Trophoblast cell (in vitro differentiated cells and primary cell): ENCODE measurements around the gene APOL2.
"Not testable (repeated sequence)": the region's sequence is repeated elsewhere in the genome, so short reads cannot be mapped to it uniquely, and the experiment has no call there.

Experiments
- DNase-seq, 2 donors: peaks; one replicate each; pipeline ENCODE4 v3.0.0-alpha.2; 2016
- H2AFZ ChIP-seq: 2 replicates; pipeline ENCODE4 v1.6.1; 2013; ENCODE audit warnings: low read length, moderate library complexity, mild to moderate bottlenecking; ENCODE audit not compliant: insufficient read depth, poor library complexity
- H2AK5ac ChIP-seq: 2 replicates; pipeline ENCODE4 v1.6.1; 2013; ENCODE audit warnings: mild to moderate bottlenecking, low read length
- H2BK120ac ChIP-seq: 2 replicates; pipeline ENCODE4 v1.6.1; 2013; ENCODE audit warnings: low read length, mild to moderate bottlenecking, moderate library complexity; ENCODE audit not compliant: insufficient read depth, poor library complexity
- H2BK12ac ChIP-seq: 2 replicates; pipeline ENCODE4 v1.6.1; 2013; ENCODE audit warnings: mild to moderate bottlenecking, low read length, moderate library complexity
- H2BK5ac ChIP-seq: 2 replicates; pipeline ENCODE4 v1.6.1; 2013; ENCODE audit warnings: low read length, low read depth, moderate library complexity, mild to moderate bottlenecking; ENCODE audit not compliant: poor library complexity
- H3K14ac ChIP-seq: 2 replicates; pipeline ENCODE4 v1.6.1; 2013; ENCODE audit warnings: mild to moderate bottlenecking, low read length
- H3K18ac ChIP-seq: 2 replicates; pipeline ENCODE4 v1.6.1; 2013; ENCODE audit warnings: mild to moderate bottlenecking, low read length
- H3K23ac ChIP-seq: 2 replicates; pipeline ENCODE4 v1.6.1; 2013; ENCODE audit warnings: low read length
- H3K27ac ChIP-seq: 2 replicates; pipeline ENCODE4 v1.5.1; 2013; ENCODE audit warnings: low read depth, mild to moderate bottlenecking, inconsistent platforms, low read length, moderate library complexity
- H3K27me3 ChIP-seq: 2 replicates; pipeline ENCODE4 v1.6.1; 2013; ENCODE audit warnings: inconsistent platforms, mild to moderate bottlenecking, low read length, moderate library complexity; ENCODE audit not compliant: insufficient read depth
- H3K36me3 ChIP-seq, 2 experiments: 1 replicate in 1 of 2; 2 replicates in 1 of 2; pipeline ENCODE4 v1.6.1; 2013; ENCODE audit warnings: low read length in 2 of 2, mild to moderate bottlenecking in 2 of 2, moderate library complexity in 1 of 2; ENCODE audit not compliant: insufficient read depth in 2 of 2, control insufficient read depth in 1 of 2
- H3K4ac ChIP-seq: 2 replicates; pipeline ENCODE4 v1.6.1; 2013; ENCODE audit warnings: low read depth, mild to moderate bottlenecking, low read length, moderate library complexity
- H3K4me1 ChIP-seq, 2 experiments: 1 replicate in 1 of 2; 2 replicates in 1 of 2; pipeline ENCODE4 v1.6.1; 2013; ENCODE audit warnings: low read length in 2 of 2, mild to moderate bottlenecking in 2 of 2, moderate library complexity in 1 of 2; ENCODE audit not compliant: insufficient read depth in 2 of 2, control insufficient read depth in 1 of 2
- H3K4me2 ChIP-seq: 2 replicates; pipeline ENCODE4 v1.6.1; 2013; ENCODE audit warnings: inconsistent platforms, mild to moderate bottlenecking, low read length, moderate library complexity
- H3K4me3 ChIP-seq: 2 replicates; pipeline ENCODE4 v1.5.1; 2013; ENCODE audit warnings: mild to moderate bottlenecking, low read depth, low read length, inconsistent platforms
- H3K79me1 ChIP-seq: one replicate; pipeline ENCODE4 v1.6.1; 2013; ENCODE audit warnings: low read length
- H3K79me2 ChIP-seq: 2 replicates; pipeline ENCODE4 v1.6.1; 2013; ENCODE audit warnings: low read length, mild to moderate bottlenecking; ENCODE audit not compliant: control insufficient read depth, insufficient read depth, poor library complexity
- H3K9ac ChIP-seq: 2 replicates; pipeline ENCODE4 v1.6.1; 2013; ENCODE audit warnings: mild to moderate bottlenecking, low read length
- H3K9me3 ChIP-seq: 2 replicates; pipeline ENCODE4 v1.6.1; 2013; ENCODE audit warnings: low read depth, mild to moderate bottlenecking, control low read depth, inconsistent platforms, low read length; ENCODE audit not compliant: insufficient read depth
- H4K12ac ChIP-seq: 2 replicates; pipeline ENCODE4 v1.6.1; 2013; ENCODE audit warnings: low read depth, mild to moderate bottlenecking, low read length, moderate library complexity
- H4K8ac ChIP-seq: 2 replicates; pipeline ENCODE4 v1.6.1; 2013; ENCODE audit warnings: low read depth, mild to moderate bottlenecking, low read length, moderate library complexity
- H4K91ac ChIP-seq: one replicate; pipeline ENCODE4 v1.6.1; 2013; ENCODE audit warnings: low read depth, mild to moderate bottlenecking, low read length, moderate library complexity
- WGBS: extraction: QIAGEN DNeasy Blood & Tissue Kit; methylation state at CpG from one replicate; pipeline ENCODE4 v1.1.7; 2013; ENCODE audit warnings: missing lambda C conversion rate; ENCODE audit not compliant: insufficient read length, insufficient coverage; ENCODE audit errors: extremely low coverage; 5-methylcytosine and 5-hydroxymethylcytosine counted together

APOL2 gene

DNA sequence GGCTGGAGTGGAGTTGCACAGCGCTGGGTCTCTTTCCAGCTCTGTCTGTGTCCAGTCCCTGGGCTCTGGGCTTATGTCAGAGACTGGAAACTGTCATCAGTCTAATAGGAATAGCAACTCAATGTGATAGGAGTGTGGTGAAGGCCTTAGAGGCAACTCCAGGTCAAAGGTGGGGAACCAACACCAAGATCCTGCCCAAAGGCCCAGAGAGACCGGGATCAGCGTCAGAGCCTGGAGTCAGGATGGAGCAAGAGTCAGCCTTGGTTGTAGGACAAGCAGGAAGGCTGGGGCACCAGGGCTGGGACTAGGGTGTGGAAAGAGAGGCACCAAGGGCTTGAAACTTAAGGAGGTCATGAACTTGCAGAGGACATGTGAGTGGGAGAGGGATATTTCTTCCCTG lies 23.0 kb upstream of the APOL2 start:
- not testable (repeated sequence) for H3K27ac ChIP-seq, H3K79me2 ChIP-seq, H3K9me3 ChIP-seq, H3K23ac ChIP-seq, H3K36me3 ChIP-seq, H3K4me2 ChIP-seq, H3K14ac ChIP-seq, H4K8ac ChIP-seq, H4K12ac ChIP-seq, DNase-seq, H2AFZ ChIP-seq, H3K79me1 ChIP-seq, H2BK12ac ChIP-seq, H3K27me3 ChIP-seq, H2BK5ac ChIP-seq, H3K9ac ChIP-seq, H3K4me3 ChIP-seq, H2AK5ac ChIP-seq, H4K91ac ChIP-seq, H3K4me1 ChIP-seq, H3K18ac ChIP-seq, H3K4ac ChIP-seq, H2BK120ac ChIP-seq
- no CpG with 5 or more reads among the region's 3 CpGs for WGBS

- H3K4me1 ChIP-seq, H4K12ac ChIP-seq, H2AK5ac ChIP-seq, H3K9ac ChIP-seq, H4K8ac ChIP-seq, H2BK5ac ChIP-seq, H3K79me2 ChIP-seq, H3K14ac ChIP-seq, H2BK120ac ChIP-seq, H3K36me3 ChIP-seq, H3K18ac ChIP-seq, H3K27ac ChIP-seq, H2BK12ac ChIP-seq, H3K9me3 ChIP-seq, H2AFZ ChIP-seq, H4K91ac ChIP-seq, H3K4me2 ChIP-seq, H3K23ac ChIP-seq, DNase-seq, H3K79me1 ChIP-seq, H3K4me3 ChIP-seq, H3K4ac ChIP-seq, H3K27me3 ChIP-seq: not testable (repeated sequence)
- no CpG with 5 or more reads among the region's 6 CpGs for WGBS
Measured at GRCh38 chr22:36261675-36262074, 22.3 kb upstream of the APOL2 start.

DNA sequence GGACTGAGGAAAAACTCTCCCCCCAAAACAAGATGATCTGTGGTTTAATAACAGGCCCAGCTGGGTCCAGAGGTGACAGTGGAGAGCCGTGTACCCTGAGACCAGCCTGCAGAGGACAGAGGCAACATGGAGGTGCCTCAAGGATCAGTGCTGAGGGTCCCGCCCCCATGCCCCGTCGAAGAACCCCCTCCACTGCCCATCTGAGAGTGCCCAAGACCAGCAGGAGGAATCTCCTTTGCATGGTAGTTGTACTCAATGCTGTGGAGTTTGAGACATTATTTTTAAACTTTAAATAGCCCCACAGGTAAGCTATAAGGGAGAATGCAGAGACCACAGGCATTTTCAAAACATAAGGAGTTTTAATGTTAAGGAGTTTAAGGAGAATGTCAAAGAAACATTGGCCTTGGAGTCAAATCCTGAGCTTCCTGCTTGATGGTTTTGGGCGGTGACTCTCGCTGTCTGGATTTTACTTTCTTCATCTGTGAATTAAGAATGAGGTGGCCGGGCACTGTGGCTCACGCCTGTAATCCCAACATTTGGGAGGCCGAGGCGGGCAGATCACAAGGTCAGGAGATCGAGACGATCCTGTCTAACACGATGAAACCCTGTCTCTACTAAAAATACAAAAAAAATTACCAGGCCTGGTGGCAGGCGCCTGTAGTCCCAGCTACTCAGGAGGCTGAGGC lies 20.4 kb upstream of the APOL2 start:
- DNase-seq, result no peak
- Histone ChIP-seq H3K36me3 (no peaks in the 10 kb centered on the region), H2BK12ac (no peak overlapping the region), H3K27me3 (no peaks in the 10 kb centered on the region), H2AK5ac (no peak overlapping the region), H3K4me1 (peaks cover 4 to 8% of the 10 kb centered on the region in 2 experiments), H3K4ac (no peak overlapping the region), H3K14ac (no peak overlapping the region), H3K79me2 (no peaks in the 10 kb centered on the region), H3K4me2 (peak overlapping the region; percentile 33), H3K9me3 (no peaks in the 10 kb centered on the region), H2BK5ac (no peak overlapping the region), H4K8ac (peak overlapping the region; percentile 4), H3K23ac (no peak overlapping the region), H2BK120ac (no peak overlapping the region), H3K79me1 (no peaks in the 10 kb centered on the region), H3K27ac (no peak overlapping the region), H4K91ac (no peak overlapping the region), H3K18ac (no peak overlapping the region), H4K12ac (no peak overlapping the region), H3K9ac (no peak overlapping the region), H3K4me3 (no peak overlapping the region), H2AFZ (no peak overlapping the region)
- WGBS, result no CpG with 5 or more reads among the region's 14 CpGs

DNA sequence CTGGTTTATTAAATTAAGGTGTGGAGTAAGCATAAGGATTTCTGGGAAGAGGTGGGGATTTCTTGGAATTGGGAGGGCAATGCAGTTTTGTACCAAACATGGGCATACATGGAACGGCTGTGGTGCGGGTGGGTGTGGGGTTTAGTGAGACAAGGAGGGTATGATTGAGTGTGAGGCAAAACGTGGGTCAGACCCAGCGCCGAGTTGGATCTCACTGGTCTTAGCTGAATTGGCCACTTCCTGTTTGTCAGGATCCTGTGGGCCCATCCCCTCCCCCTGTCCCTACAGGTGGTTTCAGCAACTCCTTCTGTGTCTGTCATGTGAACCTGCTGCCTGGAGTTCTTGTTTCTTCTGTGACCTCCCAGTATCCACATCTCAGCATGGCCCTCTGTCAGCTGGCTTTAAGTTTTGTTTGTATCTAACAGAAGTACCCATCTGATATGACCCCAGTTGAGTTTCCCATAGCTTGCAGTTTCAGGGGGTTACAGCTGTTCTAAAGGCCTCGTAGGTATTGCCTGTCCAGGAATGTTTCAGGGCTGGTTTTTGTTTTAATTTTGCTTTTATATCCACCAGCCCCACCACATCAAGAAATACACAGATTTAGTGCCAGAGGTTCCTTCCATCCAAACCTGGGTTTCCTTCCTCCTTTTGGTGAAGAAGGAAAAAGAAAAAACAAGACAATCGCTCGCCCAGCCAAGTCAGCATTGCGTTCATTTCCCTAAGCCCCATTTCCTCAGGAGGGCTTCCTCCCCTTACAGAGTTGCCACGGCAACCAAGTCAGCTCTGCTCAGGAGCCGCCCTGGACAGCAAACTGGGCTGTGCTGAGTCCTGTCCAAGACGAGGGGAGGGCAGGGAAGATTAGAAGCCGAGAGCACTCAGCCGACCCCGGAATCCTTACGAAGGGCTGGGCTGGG lies 19.6 kb upstream of the APOL2 start:
- Histone ChIP-seq H2AK5ac (no peak overlapping the region), H3K4me3 (no peak overlapping the region), H4K91ac (no peak overlapping the region), H3K4me2 (peak overlapping the region; percentile 33), H2BK12ac (no peak overlapping the region), H3K14ac (no peak overlapping the region), H3K4ac (no peak overlapping the region), H4K12ac (no peak overlapping the region), H3K36me3 (no peaks in the 10 kb centered on the region), H3K27ac (no peak overlapping the region), H3K9ac (no peak overlapping the region), H3K18ac (no peak overlapping the region), H2AFZ (peak overlapping the region; percentile 35), H2BK120ac (no peak overlapping the region), H3K27me3 (no peaks in the 10 kb centered on the region), H3K79me1 (no peaks in the 10 kb centered on the region), H4K8ac (peak overlapping the region; percentile 4), H3K4me1 (peaks cover 4 to 8% of the 10 kb centered on the region in 2 experiments), H3K79me2 (no peaks in the 10 kb centered on the region), H3K23ac (no peak overlapping the region), H2BK5ac (no peak overlapping the region), H3K9me3 (no peaks in the 10 kb centered on the region)
- no CpG with 5 or more reads among the region's 16 CpGs for WGBS
- DNase-seq, result no peak
